ENCODE measurements around the gene OSER1.

Gene OSER1

DNA sequence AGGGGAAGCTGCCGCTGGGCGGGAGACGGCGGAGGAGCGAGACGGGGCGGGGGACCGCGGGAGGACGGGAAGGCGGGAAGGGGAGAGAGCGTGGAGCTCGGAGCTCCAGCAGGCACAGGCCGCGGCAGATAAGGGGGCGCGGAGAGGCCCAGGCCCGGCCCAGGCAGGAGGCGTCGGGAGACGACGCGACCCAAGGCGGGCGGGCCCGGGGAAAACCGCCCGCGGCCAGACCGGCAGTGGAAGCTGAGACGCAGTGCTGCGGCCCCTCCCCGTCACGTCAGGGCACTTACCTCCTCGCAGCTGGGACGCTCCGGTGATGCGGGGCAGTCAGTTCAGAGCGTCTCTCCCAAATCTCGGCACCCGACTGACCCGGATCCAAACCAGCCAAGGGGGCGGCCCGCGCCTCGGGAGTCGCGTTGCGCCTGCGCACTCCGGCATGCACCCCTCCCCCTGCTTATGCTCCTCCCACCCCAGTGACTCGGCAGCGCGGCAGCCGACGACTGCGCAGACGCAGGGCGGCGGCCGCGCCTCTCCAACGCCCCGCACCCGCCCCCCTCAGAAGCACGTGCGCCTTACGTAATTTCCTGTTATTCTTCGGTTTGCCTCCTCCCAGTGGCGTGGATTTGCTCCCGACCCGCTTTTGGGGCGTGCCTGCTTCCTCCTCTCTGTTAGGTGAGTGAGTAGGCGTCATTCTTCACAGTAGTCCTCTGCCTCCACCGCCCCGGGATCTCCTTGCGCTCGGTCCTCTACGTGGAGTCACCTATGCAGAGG lies at the start of gene OSER1:
OSER1 (minus strand) TSS at position 366 of the 771 bp plus-strand sequence. CDS start 3,814 bp downstream, outside the sequence.
- peak within 1 kb of the TSS; percentile 80 to 96 for H3K4me3 ChIP-seq (replicated peaks in 1 of 2; ENCODE audit: low read depth in 2 of 2, low read length in 2 of 2)
- DNase-seq (ENCODE audit: low read depth in 2 of 2), result peak; percentile 97 to 98
- TF ChIP-seq, protein P1, sequence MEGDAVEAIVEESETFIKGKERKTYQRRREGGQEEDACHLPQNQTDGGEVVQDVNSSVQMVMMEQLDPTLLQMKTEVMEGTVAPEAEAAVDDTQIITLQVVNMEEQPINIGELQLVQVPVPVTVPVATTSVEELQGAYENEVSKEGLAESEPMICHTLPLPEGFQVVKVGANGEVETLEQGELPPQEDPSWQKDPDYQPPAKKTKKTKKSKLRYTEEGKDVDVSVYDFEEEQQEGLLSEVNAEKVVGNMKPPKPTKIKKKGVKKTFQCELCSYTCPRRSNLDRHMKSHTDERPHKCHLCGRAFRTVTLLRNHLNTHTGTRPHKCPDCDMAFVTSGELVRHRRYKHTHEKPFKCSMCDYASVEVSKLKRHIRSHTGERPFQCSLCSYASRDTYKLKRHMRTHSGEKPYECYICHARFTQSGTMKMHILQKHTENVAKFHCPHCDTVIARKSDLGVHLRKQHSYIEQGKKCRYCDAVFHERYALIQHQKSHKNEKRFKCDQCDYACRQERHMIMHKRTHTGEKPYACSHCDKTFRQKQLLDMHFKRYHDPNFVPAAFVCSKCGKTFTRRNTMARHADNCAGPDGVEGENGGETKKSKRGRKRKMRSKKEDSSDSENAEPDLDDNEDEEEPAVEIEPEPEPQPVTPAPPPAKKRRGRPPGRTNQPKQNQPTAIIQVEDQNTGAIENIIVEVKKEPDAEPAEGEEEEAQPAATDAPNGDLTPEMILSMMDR (IDR thresholded peaks at IDR 0.05; ENCODE audit: low read depth, low read length), result no peak

- DNase-seq (ENCODE audit: low read depth in 2 of 2), result no peak
- no peak overlapping the region for H3K4me3 ChIP-seq (replicated peaks in 1 of 2; ENCODE audit: low read depth in 2 of 2, low read length in 2 of 2)
- TF ChIP-seq, protein P1 (IDR thresholded peaks at IDR 0.05; ENCODE audit: low read depth, low read length), result no peak
Observed at GRCh38 chr20:44258226-44258890, 47.8 kb upstream of the OSER1 start.

GRCh38 chr20:44256961-44257360 lies 46.4 kb upstream of the OSER1 start:
- TF ChIP-seq, protein P1 (IDR thresholded peaks at IDR 0.05; ENCODE audit: low read depth, low read length), result no peak
- H3K4me3 ChIP-seq (replicated peaks in 1 of 2; ENCODE audit: low read depth in 2 of 2, low read length in 2 of 2), result no peak overlapping the region
- DNase-seq (ENCODE audit: low read depth in 2 of 2), result no peak

GRCh38 chr20:44255942-44256341 lies 45.4 kb upstream of the OSER1 start:
- TF ChIP-seq, protein P1 (IDR thresholded peaks at IDR 0.05; ENCODE audit: low read depth, low read length), result no peak
- no peak overlapping the region for H3K4me3 ChIP-seq (replicated peaks in 1 of 2; ENCODE audit: low read depth in 2 of 2, low read length in 2 of 2)
- no peak for DNase-seq (ENCODE audit: low read depth in 2 of 2)

- H3K4me3 ChIP-seq (replicated peaks in 1 of 2; ENCODE audit: low read depth in 2 of 2, low read length in 2 of 2), result no peak overlapping the region
- TF ChIP-seq, protein P1 (IDR thresholded peaks at IDR 0.05; ENCODE audit: low read depth, low read length), result no peak
- no peak for DNase-seq (ENCODE audit: low read depth in 2 of 2)
Observed at GRCh38 chr20:44254073-44254472, 43.5 kb upstream of the OSER1 start.

GRCh38 chr20:44253528-44253927 lies 43.0 kb upstream of the OSER1 start:
- no peak overlapping the region for H3K4me3 ChIP-seq (replicated peaks in 1 of 2; ENCODE audit: low read depth in 2 of 2, low read length in 2 of 2)
- DNase-seq (ENCODE audit: low read depth in 2 of 2), result no peak
- TF ChIP-seq, protein P1 (IDR thresholded peaks at IDR 0.05; ENCODE audit: low read depth, low read length), result peak; percentile 0

Measured in cardiac fibroblast (primary cell).